ENCODE data around the gene CASP7. TPM values are rescaled to one million over a fixed set of nuclear protein-coding genes. Genes with fewer than 3 reads are reported as not detected.
A peak's percentile ranks its signal among the peaks of the same experiment; 100 is the strongest.

The CASP7 gene
- total and polyA plus RNA-seq, 2 donors from 2014 or later = 18.9 to 19.0 TPM

- peaks cover 0 to 22% (median 17%) of the 10 kb centered on the region in 3 donors for H3K4me1 ChIP-seq (ENCODE audit: control insufficient read depth in 2 of 3, insufficient read depth in 2 of 3, low read depth in 1 of 3, low read length in 3 of 3)
- peaks cover 0 to 6% (median 0%) of the 10 kb centered on the region in 3 donors for H3K36me3 ChIP-seq (ENCODE audit: control insufficient read depth in 2 of 3, insufficient read depth in 3 of 3, low read length in 3 of 3)
- FAIRE-seq (no peak), DNase-seq (no peak)
- no peak overlapping the region for H3K27ac ChIP-seq (ENCODE audit: low read depth in 2 of 2, low read length in 2 of 2)
- intact Hi-C loops (cut with DNase I) = no loop called here
- H3K4me3 ChIP-seq (ENCODE audit: low read length in 3 of 3) = no peak overlapping the region
- no peaks in the 10 kb centered on the region for H3K27me3 ChIP-seq (ENCODE audit: control insufficient read depth, insufficient read depth, low read length)
- no peak for TF ChIP-seq CTCF (IDR thresholded peaks at IDR 0.05; ENCODE audit: borderline replicate concordance, extremely low read depth, insufficient read depth)
- peak overlapping the region in 1 of 3 donors; percentile 35 for H3K9ac ChIP-seq (ENCODE audit: low read length in 3 of 3)
- no peaks in the 10 kb centered on the region for H3K9me3 ChIP-seq (ENCODE audit: control insufficient read depth in 2 of 3, insufficient read depth in 1 of 3, low read length in 3 of 3)
Observed at GRCh38 chr10:113708640-113709039, 28.9 kb downstream of the CASP7 start.

GRCh38 chr10:113709221-113709838 is 29.6 kb downstream of the CASP7 start:
- peak overlapping the region in 1 of 2 donors; percentile 28 for H3K27ac ChIP-seq (ENCODE audit: low read depth in 2 of 2, low read length in 2 of 2)
- H3K27me3 ChIP-seq (ENCODE audit: control insufficient read depth, insufficient read depth, low read length) = no peaks in the 10 kb centered on the region
- H3K4me3 ChIP-seq (ENCODE audit: low read length in 3 of 3) = peak overlapping the region in 1 of 3 donors; percentile 27
- FAIRE-seq (no peak), DNase-seq (no peak)
- H3K9me3 ChIP-seq (ENCODE audit: control insufficient read depth in 2 of 3, insufficient read depth in 1 of 3, low read length in 3 of 3) = no peaks in the 10 kb centered on the region
- peak overlapping the region in 1 of 3 donors; percentile 35 for H3K9ac ChIP-seq (ENCODE audit: low read length in 3 of 3)
- TF ChIP-seq CTCF (IDR thresholded peaks at IDR 0.05; ENCODE audit: borderline replicate concordance, extremely low read depth, insufficient read depth) = no peak
- peaks cover 0 to 6% (median 0%) of the 10 kb centered on the region in 3 donors for H3K36me3 ChIP-seq (ENCODE audit: control insufficient read depth in 2 of 3, insufficient read depth in 3 of 3, low read length in 3 of 3)
- H3K4me1 ChIP-seq (ENCODE audit: control insufficient read depth in 2 of 3, insufficient read depth in 2 of 3, low read depth in 1 of 3, low read length in 3 of 3) = peaks cover 0 to 22% (median 17%) of the 10 kb centered on the region in 3 donors
- intact Hi-C loops (cut with DNase I) = no loop called here

GRCh38 chr10:113711142-113711541 is 31.4 kb downstream of the CASP7 start:
- Histone ChIP-seq H3K36me3 (ENCODE audit: control insufficient read depth in 2 of 3, insufficient read depth in 3 of 3, low read length in 3 of 3) (peaks cover 0 to 6% (median 0%) of the 10 kb centered on the region in 3 donors), H3K4me3 (ENCODE audit: low read length in 3 of 3) (no peak overlapping the region), H3K9ac (ENCODE audit: low read length in 3 of 3) (no peak overlapping the region), H3K4me1 (ENCODE audit: control insufficient read depth in 2 of 3, insufficient read depth in 2 of 3, low read depth in 1 of 3, low read length in 3 of 3) (peaks cover 0 to 18% (median 16%) of the 10 kb centered on the region in 3 donors), H3K9me3 (ENCODE audit: control insufficient read depth in 2 of 3, insufficient read depth in 1 of 3, low read length in 3 of 3) (no peaks in the 10 kb centered on the region), H3K27ac (ENCODE audit: low read depth in 2 of 2, low read length in 2 of 2) (no peak overlapping the region), H3K27me3 (ENCODE audit: control insufficient read depth, insufficient read depth, low read length) (no peaks in the 10 kb centered on the region)
- peak in 3 of 5 donors; percentile 15 to 29 (median 22) for DNase-seq
- no peak for FAIRE-seq
- intact Hi-C loops (cut with DNase I) = no loop called here
- TF ChIP-seq CTCF (IDR thresholded peaks at IDR 0.05; ENCODE audit: borderline replicate concordance, extremely low read depth, insufficient read depth) = no peak

All from kidney (tissue), 14 donors.